Measurements from ENCODE around the gene HSPA12A. TPM values are rescaled to one million over a fixed set of nuclear protein-coding genes. Genes with fewer than 3 reads are reported as not detected.

Gene HSPA12A
- total RNA-seq, 1 donor from 2014 or later = 7.9 TPM

GRCh38 chr10:116699049-116699448 is 43.3 kb downstream of the HSPA12A start:
- TF ChIP-seq CTCF (IDR thresholded peaks at IDR 0.05; ENCODE audit: insufficient read depth, low read depth, low read length) = no peak
- TF ChIP-seq EZH2 (IDR thresholded peaks at IDR 0.05; ENCODE audit: insufficient read depth, low read length) = no peak
- H3K36me3 ChIP-seq (ENCODE audit: insufficient read depth, low read length) = peaks cover 2% of the 10 kb centered on the region
- no peak overlapping the region for H2AFZ ChIP-seq (ENCODE audit: low read depth, low read length)
- H3K9me3 ChIP-seq (ENCODE audit: insufficient read depth, low read depth, low read length) = no peaks in the 10 kb centered on the region
- Mint-ChIP-seq H3K4me3 (ENCODE audit: unreplicated experiment) (no peak overlapping the region), H3K9me3 (ENCODE audit: unreplicated experiment) (peaks cover 2% of the 10 kb centered on the region), H3K27ac (ENCODE audit: unreplicated experiment) (no peak overlapping the region), H3K27me3 (ENCODE audit: low read depth, unreplicated experiment) (peaks cover 48% of the 10 kb centered on the region), H3K4me1 (ENCODE audit: low read depth, unreplicated experiment) (peaks cover 7% of the 10 kb centered on the region), H3K36me3 (ENCODE audit: low read depth, unreplicated experiment) (peaks cover 6% of the 10 kb centered on the region)
- no peak overlapping the region for H3K9ac ChIP-seq (ENCODE audit: low read length)
- no peaks in the 10 kb centered on the region for H3K27me3 ChIP-seq (ENCODE audit: insufficient read depth, low read length)
- H3K79me2 ChIP-seq (ENCODE audit: insufficient read depth, low read length) = no peaks in the 10 kb centered on the region
- no peak overlapping the region for H3K27ac ChIP-seq (ENCODE audit: low read depth, low read length)
- peaks cover 4% of the 10 kb centered on the region for H3K4me1 ChIP-seq (ENCODE audit: insufficient read depth, low read length)
- H3K4me3 ChIP-seq (ENCODE audit: insufficient read depth, low read depth, low read length) = no peak overlapping the region
- no peak overlapping the region for H3K4me2 ChIP-seq (ENCODE audit: low read length)
- DNase-seq (ENCODE audit: low read depth) (no peak), FAIRE-seq (no peak)
- H4K20me1 ChIP-seq (ENCODE audit: insufficient read depth, low read length) = no peaks in the 10 kb centered on the region

GRCh38 chr10:116698364-116698763 is 44.0 kb downstream of the HSPA12A start:
- Mint-ChIP-seq H3K4me1 (ENCODE audit: low read depth, unreplicated experiment) (peaks cover 7% of the 10 kb centered on the region), H3K27me3 (ENCODE audit: low read depth, unreplicated experiment) (peaks cover 46% of the 10 kb centered on the region), H3K4me3 (ENCODE audit: unreplicated experiment) (no peak overlapping the region), H3K27ac (ENCODE audit: unreplicated experiment) (no peak overlapping the region), H3K9me3 (ENCODE audit: unreplicated experiment) (peaks cover 2% of the 10 kb centered on the region), H3K36me3 (ENCODE audit: low read depth, unreplicated experiment) (peaks cover 5% of the 10 kb centered on the region)
- no peaks in the 10 kb centered on the region for H3K9me3 ChIP-seq (ENCODE audit: insufficient read depth, low read depth, low read length)
- no peak overlapping the region for H2AFZ ChIP-seq (ENCODE audit: low read depth, low read length)
- H3K27me3 ChIP-seq (ENCODE audit: insufficient read depth, low read length) = no peaks in the 10 kb centered on the region
- no peak for DNase-seq (ENCODE audit: low read depth)
- H3K79me2 ChIP-seq (ENCODE audit: insufficient read depth, low read length) = no peaks in the 10 kb centered on the region
- no peak overlapping the region for H3K27ac ChIP-seq (ENCODE audit: low read depth, low read length)
- no peak overlapping the region for H3K4me3 ChIP-seq (ENCODE audit: insufficient read depth, low read depth, low read length)
- TF ChIP-seq EZH2 (IDR thresholded peaks at IDR 0.05; ENCODE audit: insufficient read depth, low read length) (no peak), CTCF (IDR thresholded peaks at IDR 0.05; ENCODE audit: insufficient read depth, low read depth, low read length) (no peak)
- no peaks in the 10 kb centered on the region for H4K20me1 ChIP-seq (ENCODE audit: insufficient read depth, low read length)
- no peak for FAIRE-seq
- H3K4me1 ChIP-seq (ENCODE audit: insufficient read depth, low read length) = peaks cover 5% of the 10 kb centered on the region
- no peak overlapping the region for H3K9ac ChIP-seq (ENCODE audit: low read length)
- H3K4me2 ChIP-seq (ENCODE audit: low read length) = no peak overlapping the region
- peaks cover 2% of the 10 kb centered on the region for H3K36me3 ChIP-seq (ENCODE audit: insufficient read depth, low read length)

- no peak overlapping the region for H3K27ac Mint-ChIP-seq (ENCODE audit: unreplicated experiment)
Measured at GRCh38 chr10:116697816-116698215, 44.5 kb downstream of the HSPA12A start.

More at GRCh38 chr10:116697816-116698215, 44.5 kb downstream of the HSPA12A start:
- H3K4me3 Mint-ChIP-seq (ENCODE audit: unreplicated experiment) = no peak overlapping the region
- Histone ChIP-seq H3K4me3 (ENCODE audit: insufficient read depth, low read depth, low read length) (no peak overlapping the region), H3K27me3 (ENCODE audit: insufficient read depth, low read length) (no peaks in the 10 kb centered on the region), H3K4me1 (ENCODE audit: insufficient read depth, low read length) (peaks cover 5% of the 10 kb centered on the region), H3K9ac (ENCODE audit: low read length) (no peak overlapping the region), H3K27ac (ENCODE audit: low read depth, low read length) (no peak overlapping the region), H3K4me2 (ENCODE audit: low read length) (no peak overlapping the region), H3K9me3 (ENCODE audit: insufficient read depth, low read depth, low read length) (no peaks in the 10 kb centered on the region), H3K79me2 (ENCODE audit: insufficient read depth, low read length) (no peaks in the 10 kb centered on the region), H4K20me1 (ENCODE audit: insufficient read depth, low read length) (no peaks in the 10 kb centered on the region), H2AFZ (ENCODE audit: low read depth, low read length) (no peak overlapping the region), H3K36me3 (ENCODE audit: insufficient read depth, low read length) (peaks cover 2% of the 10 kb centered on the region)
- no peak for TF ChIP-seq CTCF (IDR thresholded peaks at IDR 0.05; ENCODE audit: insufficient read depth, low read depth, low read length)
- no peak for TF ChIP-seq EZH2 (IDR thresholded peaks at IDR 0.05; ENCODE audit: insufficient read depth, low read length)
- DNase-seq (ENCODE audit: low read depth) (no peak), FAIRE-seq (no peak)
- H3K9me3 Mint-ChIP-seq (ENCODE audit: unreplicated experiment) = no peaks in the 10 kb centered on the region
- peaks cover 7% of the 10 kb centered on the region for H3K4me1 Mint-ChIP-seq (ENCODE audit: low read depth, unreplicated experiment)
- peaks cover 46% of the 10 kb centered on the region for H3K27me3 Mint-ChIP-seq (ENCODE audit: low read depth, unreplicated experiment)
- peaks cover 5% of the 10 kb centered on the region for H3K36me3 Mint-ChIP-seq (ENCODE audit: low read depth, unreplicated experiment)
